Peyer's patch (tissue), 4 donors: ENCODE results near the gene PIF1.

Experiments
- CTCF ChIP-seq, 6 experiments: fragments of 450-650 bp in 4 of 6; fragments of 200-600 bp in 2 of 6; sonication (generic) in 1 of 6; IDR thresholded peaks; one replicate each; pipeline ENCODE4 v1.5.1; 2017 to 2019; ENCODE audit warnings: antibody characterized with exemption in 6 of 6, mild to moderate bottlenecking in 3 of 6, moderate library complexity in 1 of 6
- POLR2A ChIP-seq, 2 donors: fragments of 450-650 bp; IDR thresholded peaks; one replicate each; pipeline ENCODE4 v1.5.1; 2017; ENCODE audit warnings: antibody characterized with exemption in 2 of 2, mild to moderate bottlenecking in 2 of 2, moderate library complexity in 2 of 2

DNA sequence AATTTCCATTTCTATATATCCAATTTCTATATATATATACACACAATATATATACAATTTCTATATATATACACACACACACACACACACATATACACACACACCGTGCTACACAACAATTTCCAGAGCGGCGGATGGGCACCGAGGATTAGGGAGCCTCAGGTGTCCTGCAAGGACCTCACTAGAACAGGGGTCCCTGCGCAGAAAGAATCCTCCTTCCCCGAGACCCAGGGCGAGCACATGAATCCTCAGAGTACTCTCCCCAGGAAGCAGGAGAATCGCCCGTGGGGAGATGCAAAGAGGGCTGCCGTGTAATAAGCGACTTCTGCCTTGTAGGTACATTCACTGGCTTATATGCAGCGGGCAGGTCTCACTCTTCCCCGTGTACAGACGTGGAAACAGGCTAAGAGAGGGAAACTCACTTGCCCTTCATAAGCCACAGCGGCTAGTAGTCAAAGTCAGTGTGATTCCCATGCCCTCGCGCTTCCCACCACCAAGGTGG is 467 bp downstream of the PIF1 start:
- no peak for TF ChIP-seq CTCF (IDR thresholded peaks at IDR 0.05)
- TF ChIP-seq POLR2A (IDR thresholded peaks at IDR 0.05), result no peak
